ENCODE results near the gene ZNF3.

The ZNF3 gene

DNA sequence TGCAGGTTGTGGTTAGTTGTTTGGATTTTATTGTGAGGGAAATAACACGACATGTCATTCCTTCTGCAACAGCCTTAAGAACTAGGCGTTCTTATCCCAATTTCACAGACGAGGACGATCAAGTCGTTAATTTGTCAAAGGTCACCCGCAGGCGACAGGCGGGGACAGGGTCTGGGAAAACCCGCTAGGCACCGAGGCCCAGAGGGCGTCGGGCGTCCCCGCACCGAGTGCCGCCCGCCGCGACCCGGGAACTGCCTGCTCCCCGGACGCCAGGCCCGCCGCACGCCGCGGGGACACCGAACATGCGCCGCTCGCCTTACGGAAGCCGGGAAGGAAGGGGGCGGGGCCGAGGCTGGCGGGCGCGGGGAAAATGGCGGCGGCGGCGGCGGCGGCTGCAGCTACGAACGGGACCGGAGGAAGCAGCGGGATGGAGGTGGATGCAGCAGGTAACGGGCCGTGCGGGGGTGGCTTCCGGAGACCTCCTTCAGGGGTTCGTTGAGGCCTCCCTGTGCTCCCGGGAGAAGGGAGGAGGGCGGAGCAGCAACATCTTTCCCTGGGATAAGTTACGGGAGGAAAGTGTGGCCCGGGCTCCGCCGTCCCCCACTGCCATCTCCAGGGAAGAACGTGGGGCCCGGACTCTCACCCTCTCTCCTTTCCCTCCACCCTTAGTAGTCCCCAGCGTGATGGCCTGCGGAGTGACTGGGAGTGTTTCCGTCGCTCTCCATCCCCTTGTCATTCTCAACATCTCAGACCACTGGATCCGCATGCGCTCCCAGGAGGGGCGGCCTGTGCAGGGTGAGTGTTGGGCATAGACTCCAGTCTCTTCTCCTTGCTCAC is 7.3 kb upstream of the ZNF3 start, which contains the start of gene COPS6:
COPS6 (plus strand) TSS at position 349 of the 837 bp plus-strand sequence; CDS start at position 371, 22 bp downstream.
- TF ChIP-seq CTCF (IDR thresholded peaks at IDR 0.05), result peak; percentile 33
- peaks cover 35% of the 10 kb centered on the region for H3K36me3 ChIP-seq

DNA sequence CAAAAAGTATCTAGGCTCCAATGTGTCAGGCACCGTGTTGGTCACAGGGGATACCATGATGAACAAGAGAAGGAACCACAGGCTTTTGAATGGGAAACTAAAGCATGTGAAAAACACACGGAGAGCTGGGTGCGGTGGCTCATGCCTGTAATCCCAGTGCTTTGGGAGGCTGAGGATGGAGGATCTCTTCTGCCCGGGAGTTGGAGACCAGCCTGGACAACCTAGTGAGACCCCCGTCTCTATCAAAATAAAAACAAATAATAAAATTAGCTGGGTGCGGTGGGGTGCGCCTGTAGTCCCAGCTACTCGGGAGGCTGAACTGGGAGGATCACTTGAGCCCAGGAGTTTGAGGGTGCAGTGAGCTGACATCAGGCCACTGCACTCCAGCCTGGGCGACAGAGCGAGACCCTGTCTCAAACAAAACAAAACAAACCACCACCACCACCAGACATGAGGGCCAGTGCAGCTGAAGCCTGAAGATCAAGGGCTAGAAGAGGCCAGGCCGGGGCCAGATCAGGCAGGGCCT is 6.6 kb upstream of the ZNF3 start:
- Histone ChIP-seq H3K9me3 (no peaks in the 10 kb centered on the region), H3K4me1 (ENCODE audit: control insufficient read depth in 1 of 2, insufficient read depth in 1 of 2, low read depth in 1 of 2, low read length in 1 of 2) (peaks cover 28 to 35% of the 10 kb centered on the region in 2 experiments), H3K4me3 (ENCODE audit: low read depth in 1 of 2, low read length in 1 of 2) (peak overlapping the region; percentile 90 to 92), H3K36me3 (peaks cover 28% of the 10 kb centered on the region), H3K27ac (peak overlapping the region; percentile 70), H3K27me3 (no peaks in the 10 kb centered on the region)
- TF ChIP-seq CTCF (IDR thresholded peaks at IDR 0.05), result no peak

More for the DNA sequence above, 7.3 kb upstream of the ZNF3 start, which contains the start of gene COPS6:
- Histone ChIP-seq H3K27ac (peak within 1 kb of the TSS; percentile 70), H3K4me1 (ENCODE audit: control insufficient read depth in 1 of 2, insufficient read depth in 1 of 2, low read depth in 1 of 2, low read length in 1 of 2) (peaks cover 26 to 31% of the 10 kb centered on the region in 2 experiments), H3K27me3 (no peaks in the 10 kb centered on the region), H3K9me3 (no peaks in the 10 kb centered on the region), H3K4me3 (ENCODE audit: low read depth in 1 of 2, low read length in 1 of 2) (peak within 1 kb of the TSS; percentile 90 to 92)

GRCh38 chr7:100087055-100087750 is 5.7 kb upstream of the ZNF3 start:
- Histone ChIP-seq H3K27me3 (no peaks in the 10 kb centered on the region), H3K9me3 (no peaks in the 10 kb centered on the region), H3K27ac (no peak overlapping the region), H3K4me1 (ENCODE audit: control insufficient read depth in 1 of 2, insufficient read depth in 1 of 2, low read depth in 1 of 2, low read length in 1 of 2) (peaks cover 35 to 45% of the 10 kb centered on the region in 2 experiments), H3K4me3 (ENCODE audit: low read depth in 1 of 2, low read length in 1 of 2) (no peak overlapping the region), H3K36me3 (peaks cover 19% of the 10 kb centered on the region)
- TF ChIP-seq CTCF (IDR thresholded peaks at IDR 0.05), result no peak

GRCh38 chr7:100085515-100085914 is 4.0 kb upstream of the ZNF3 start:
- H3K4me1 ChIP-seq (ENCODE audit: control insufficient read depth in 1 of 2, insufficient read depth in 1 of 2, low read depth in 1 of 2, low read length in 1 of 2), result peaks cover 47 to 54% of the 10 kb centered on the region in 2 experiments

More at GRCh38 chr7:100085515-100085914, 4.0 kb upstream of the ZNF3 start:
- TF ChIP-seq CTCF (IDR thresholded peaks at IDR 0.05), result no peak
- H3K9me3 ChIP-seq, result no peaks in the 10 kb centered on the region
- peak overlapping the region; percentile 61 for H3K27ac ChIP-seq
- H3K36me3 ChIP-seq, result peaks cover 2% of the 10 kb centered on the region
- no peak overlapping the region for H3K4me3 ChIP-seq (ENCODE audit: low read depth in 1 of 2, low read length in 1 of 2)
- H3K27me3 ChIP-seq, result no peaks in the 10 kb centered on the region

All from neutrophil (primary cell).